Measurements from ENCODE around the gene BABAM2.

DNA sequence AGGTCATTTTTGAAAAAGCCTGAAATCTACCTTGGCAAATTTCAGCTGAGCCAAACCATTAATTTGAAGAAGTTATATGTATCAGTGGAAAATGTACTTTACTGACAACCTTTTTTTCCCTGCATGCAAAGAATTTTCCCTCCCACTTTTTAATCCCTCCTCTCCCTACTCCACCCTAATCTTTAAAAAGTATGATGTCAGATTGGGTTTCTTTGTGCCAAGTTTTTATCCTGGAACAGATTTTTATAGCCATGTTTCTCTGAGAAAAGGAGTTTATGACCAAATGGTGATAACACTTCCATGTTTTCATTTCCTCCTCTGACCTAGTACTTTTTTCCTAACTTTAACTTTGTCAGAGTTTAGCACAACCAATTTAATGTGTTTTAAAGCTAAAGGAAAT, 251.9 kb downstream of the BABAM2 start:
- TF ChIP-seq, protein P1, sequence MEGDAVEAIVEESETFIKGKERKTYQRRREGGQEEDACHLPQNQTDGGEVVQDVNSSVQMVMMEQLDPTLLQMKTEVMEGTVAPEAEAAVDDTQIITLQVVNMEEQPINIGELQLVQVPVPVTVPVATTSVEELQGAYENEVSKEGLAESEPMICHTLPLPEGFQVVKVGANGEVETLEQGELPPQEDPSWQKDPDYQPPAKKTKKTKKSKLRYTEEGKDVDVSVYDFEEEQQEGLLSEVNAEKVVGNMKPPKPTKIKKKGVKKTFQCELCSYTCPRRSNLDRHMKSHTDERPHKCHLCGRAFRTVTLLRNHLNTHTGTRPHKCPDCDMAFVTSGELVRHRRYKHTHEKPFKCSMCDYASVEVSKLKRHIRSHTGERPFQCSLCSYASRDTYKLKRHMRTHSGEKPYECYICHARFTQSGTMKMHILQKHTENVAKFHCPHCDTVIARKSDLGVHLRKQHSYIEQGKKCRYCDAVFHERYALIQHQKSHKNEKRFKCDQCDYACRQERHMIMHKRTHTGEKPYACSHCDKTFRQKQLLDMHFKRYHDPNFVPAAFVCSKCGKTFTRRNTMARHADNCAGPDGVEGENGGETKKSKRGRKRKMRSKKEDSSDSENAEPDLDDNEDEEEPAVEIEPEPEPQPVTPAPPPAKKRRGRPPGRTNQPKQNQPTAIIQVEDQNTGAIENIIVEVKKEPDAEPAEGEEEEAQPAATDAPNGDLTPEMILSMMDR (conservative IDR thresholded peaks at IDR 0.05; ENCODE audit: low read depth in 2 of 2) = no peak
- TF ChIP-seq CREB1 (CRISPR knock-in tag; IDR thresholded peaks at IDR 0.05; ENCODE audit: low read depth) (no peak), ZNF114 (CRISPR knock-in tag; IDR thresholded peaks at IDR 0.05) (no peak), EZH2 (IDR thresholded peaks at IDR 0.05; ENCODE audit: low read depth, unreplicated experiment) (no peak), EZH2phosphoT487 (IDR thresholded peaks at IDR 0.05; ENCODE audit: unreplicated experiment) (no peak), POLR2AphosphoS5 (IDR thresholded peaks at IDR 0.05; ENCODE audit: low read depth) (no peak)
